ENCODE data around the gene WDR91.

Gene WDR91

GRCh38 chr7:135186841-135187253 lies 24.5 kb downstream of the WDR91 start:
- H3K36me3 Mint-ChIP-seq, result peaks cover 90 to 99% of the 10 kb centered on the region in 2 donors
- H3K4me1 Mint-ChIP-seq, result peaks cover 59 to 74% of the 10 kb centered on the region in 2 donors
- H3K9me3 Mint-ChIP-seq, result peaks cover 10 to 12% of the 10 kb centered on the region in 2 donors
- peak overlapping the region; percentile 76 to 85 for H3K4me3 Mint-ChIP-seq
- H3K27me3 Mint-ChIP-seq, result no peaks in the 10 kb centered on the region
- H3K27ac Mint-ChIP-seq, result peak overlapping the region; percentile 99
- peak; percentile 95 for DNase-seq
- peak; percentile 82 to 86 for ATAC-seq (replicated peaks)

GRCh38 chr7:135186261-135186540 lies 25.1 kb downstream of the WDR91 start:
- Mint-ChIP-seq H3K4me3 (peak overlapping the region in 1 of 2 donors; percentile 85), H3K27ac (peak overlapping the region; percentile 99), H3K27me3 (no peaks in the 10 kb centered on the region), H3K9me3 (peaks cover 10 to 17% of the 10 kb centered on the region in 2 donors), H3K36me3 (peaks cover 90 to 99% of the 10 kb centered on the region in 2 donors), H3K4me1 (peaks cover 61 to 70% of the 10 kb centered on the region in 2 donors)
- no peak for ATAC-seq (replicated peaks)
- no peak for DNase-seq

DNA sequence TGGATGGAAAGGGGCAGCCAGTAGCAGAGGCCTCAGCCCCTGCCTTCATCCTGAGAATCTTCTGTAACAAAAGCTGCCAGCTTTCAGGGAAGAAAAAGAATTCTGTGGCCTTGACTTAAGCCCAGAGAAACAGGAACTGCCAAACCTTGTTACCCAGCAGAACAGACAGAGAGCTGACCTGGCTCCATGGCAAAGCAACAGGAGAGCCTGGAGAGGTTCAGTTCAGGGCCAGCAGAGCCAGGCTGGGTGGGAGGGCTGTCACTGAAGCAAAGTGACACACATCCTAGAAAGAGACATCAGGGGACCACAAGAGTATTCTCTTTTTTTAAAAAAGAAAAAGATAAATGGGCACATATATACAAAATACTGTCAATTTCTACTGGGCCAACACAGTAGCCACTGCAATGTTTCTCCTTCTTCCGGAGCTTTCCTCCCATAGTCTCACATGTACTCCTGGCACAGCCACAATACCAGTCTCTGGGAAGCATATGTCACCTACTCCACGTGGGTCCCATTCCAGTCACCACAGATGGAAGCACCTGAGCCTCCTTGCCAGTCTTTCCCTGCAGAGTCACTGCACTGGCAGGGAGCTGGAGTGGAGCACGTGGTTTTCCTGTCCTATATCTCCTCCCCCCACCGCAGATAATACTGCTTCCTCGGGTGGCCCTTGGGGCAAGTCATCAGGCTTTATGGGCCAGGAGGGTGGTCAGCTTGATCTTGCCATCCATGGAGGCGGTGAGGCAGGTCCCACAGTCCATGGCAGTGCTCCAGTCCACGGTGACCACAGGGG lies 25.7 kb downstream of the WDR91 start:
- Mint-ChIP-seq H3K4me1 (peaks cover 58 to 65% of the 10 kb centered on the region in 2 donors), H3K36me3 (peaks cover 93 to 100% of the 10 kb centered on the region in 2 donors), H3K9me3 (peaks cover 10 to 19% of the 10 kb centered on the region in 2 donors), H3K27ac (peak overlapping the region; percentile 99), H3K27me3 (no peaks in the 10 kb centered on the region), H3K4me3 (peak overlapping the region in 1 of 2 donors; percentile 43)
- ATAC-seq (replicated peaks) (no peak), DNase-seq (no peak)

- peaks cover 49 to 52% of the 10 kb centered on the region in 2 donors for H3K4me1 Mint-ChIP-seq
- peaks cover 13 to 21% of the 10 kb centered on the region in 2 donors for H3K9me3 Mint-ChIP-seq
- H3K27me3 Mint-ChIP-seq, result no peaks in the 10 kb centered on the region
- no peak for DNase-seq
- ATAC-seq (replicated peaks), result no peak
- H3K27ac Mint-ChIP-seq, result peak overlapping the region; percentile 79
- H3K36me3 Mint-ChIP-seq, result peaks cover 91 to 99% of the 10 kb centered on the region in 2 donors
- peak overlapping the region in 1 of 2 donors; percentile 10 for H3K4me3 Mint-ChIP-seq
These were observed 27.0 kb downstream of the WDR91 start for GRCh38 chr7:135184254-135184841.

GRCh38 chr7:135183478-135183877 lies 27.8 kb downstream of the WDR91 start:
- Mint-ChIP-seq H3K4me3 (no peak overlapping the region), H3K27ac (peak overlapping the region; percentile 78), H3K4me1 (peaks cover 41 to 43% of the 10 kb centered on the region in 2 donors), H3K36me3 (peaks cover 88 to 99% of the 10 kb centered on the region in 2 donors), H3K27me3 (no peaks in the 10 kb centered on the region), H3K9me3 (peaks cover 13 to 21% of the 10 kb centered on the region in 2 donors)
- ATAC-seq (replicated peaks) (no peak), DNase-seq (no peak)

GRCh38 chr7:135181929-135182678 lies 29.2 kb downstream of the WDR91 start:
- Mint-ChIP-seq H3K4me1 (peaks cover 31 to 32% of the 10 kb centered on the region in 2 donors), H3K27me3 (no peaks in the 10 kb centered on the region), H3K36me3 (peaks cover 85 to 95% of the 10 kb centered on the region in 2 donors)

GRCh38 chr7:135181261-135181928 lies 29.9 kb downstream of the WDR91 start:
- DNase-seq (no peak), ATAC-seq (replicated peaks) (no peak)
- Mint-ChIP-seq H3K4me1 (peaks cover 27 to 28% of the 10 kb centered on the region in 2 donors), H3K36me3 (peaks cover 85 to 95% of the 10 kb centered on the region in 2 donors), H3K9me3 (peaks cover 13 to 19% of the 10 kb centered on the region in 2 donors), H3K27ac (peak overlapping the region; percentile 91), H3K4me3 (no peak overlapping the region), H3K27me3 (no peaks in the 10 kb centered on the region)

More at GRCh38 chr7:135181929-135182678, 29.2 kb downstream of the WDR91 start:
- Mint-ChIP-seq H3K9me3 (peaks cover 13 to 21% of the 10 kb centered on the region in 2 donors), H3K4me3 (no peak overlapping the region), H3K27ac (peak overlapping the region; percentile 91)
- ATAC-seq (replicated peaks), result no peak
- no peak for DNase-seq

GRCh38 chr7:135180122-135180521 lies 31.2 kb downstream of the WDR91 start:
- peaks cover 17 to 26% of the 10 kb centered on the region in 2 donors for H3K4me1 Mint-ChIP-seq
- peaks cover 83 to 93% of the 10 kb centered on the region in 2 donors for H3K36me3 Mint-ChIP-seq
- H3K27me3 Mint-ChIP-seq, result no peaks in the 10 kb centered on the region
- peaks cover 13 to 19% of the 10 kb centered on the region in 2 donors for H3K9me3 Mint-ChIP-seq
- no peak overlapping the region for H3K4me3 Mint-ChIP-seq
- DNase-seq, result peak; percentile 44
- H3K27ac Mint-ChIP-seq, result peak overlapping the region; percentile 82
- ATAC-seq (replicated peaks), result peak; percentile 85

- H3K27me3 Mint-ChIP-seq, result no peaks in the 10 kb centered on the region
- peaks cover 83 to 92% of the 10 kb centered on the region in 2 donors for H3K36me3 Mint-ChIP-seq
- H3K4me3 Mint-ChIP-seq, result no peak overlapping the region
- no peak overlapping the region for H3K27ac Mint-ChIP-seq
- H3K4me1 Mint-ChIP-seq, result peaks cover 10 to 28% of the 10 kb centered on the region in 2 donors
- H3K9me3 Mint-ChIP-seq, result peaks cover 13 to 19% of the 10 kb centered on the region in 2 donors
- ATAC-seq (replicated peaks), result no peak
- no peak for DNase-seq
These were observed 31.9 kb downstream of the WDR91 start for GRCh38 chr7:135179321-135179925.

GRCh38 chr7:135178364-135178763 lies 33.0 kb downstream of the WDR91 start:
- Mint-ChIP-seq H3K4me1 (peaks cover 12 to 23% of the 10 kb centered on the region in 2 donors), H3K27ac (no peak overlapping the region), H3K4me3 (no peak overlapping the region), H3K36me3 (peaks cover 77 to 88% of the 10 kb centered on the region in 2 donors), H3K27me3 (no peaks in the 10 kb centered on the region), H3K9me3 (peaks cover 9 to 14% of the 10 kb centered on the region in 2 donors)
- no peak for DNase-seq
- no peak for ATAC-seq (replicated peaks)

DNA sequence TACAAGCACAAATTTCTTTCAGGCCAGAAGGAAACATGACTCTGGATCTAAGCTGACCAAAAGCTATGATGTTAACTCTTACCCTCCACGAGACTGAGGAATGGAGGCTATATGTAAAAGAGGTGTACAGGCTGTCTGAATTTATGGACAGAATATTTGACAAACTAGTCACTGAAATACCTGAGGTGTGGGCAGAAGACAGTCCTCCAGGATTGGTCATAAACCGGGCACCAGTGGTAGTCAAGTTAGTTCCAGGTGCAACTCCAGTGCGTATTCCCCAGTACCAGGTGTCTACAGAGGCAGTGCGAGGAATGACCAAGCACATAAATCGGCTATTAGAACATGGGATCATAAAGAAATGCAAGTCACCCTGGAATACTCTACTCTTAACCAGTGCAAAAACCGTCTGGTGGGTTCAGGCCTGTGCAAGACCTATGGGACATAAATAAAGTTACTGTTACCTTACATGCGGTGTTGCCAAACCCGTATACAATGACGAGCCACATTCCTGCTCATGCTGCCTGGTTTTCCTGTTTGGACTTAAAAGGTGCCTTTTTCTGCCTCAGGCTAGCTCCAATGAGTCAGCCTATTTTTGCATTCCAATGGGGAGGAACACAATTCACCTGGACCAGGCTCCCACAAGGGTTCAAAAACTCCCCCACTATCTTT lies 34.2 kb downstream of the WDR91 start:
- no peak for ATAC-seq (replicated peaks)
- no peaks in the 10 kb centered on the region for H3K27me3 Mint-ChIP-seq
- no peak for DNase-seq
- H3K4me3 Mint-ChIP-seq, result no peak overlapping the region
- peak overlapping the region; percentile 4 for H3K27ac Mint-ChIP-seq
- H3K36me3 Mint-ChIP-seq, result peaks cover 72 to 84% of the 10 kb centered on the region in 2 donors
- peaks cover 19 to 22% of the 10 kb centered on the region in 2 donors for H3K4me1 Mint-ChIP-seq
- H3K9me3 Mint-ChIP-seq, result peaks cover 5 to 12% of the 10 kb centered on the region in 2 donors

- Mint-ChIP-seq H3K4me3 (no peak overlapping the region), H3K9me3 (peaks cover 6 to 8% of the 10 kb centered on the region in 2 donors), H3K36me3 (peaks cover 67 to 81% of the 10 kb centered on the region in 2 donors), H3K4me1 (peaks cover 27 to 31% of the 10 kb centered on the region in 2 donors), H3K27me3 (no peaks in the 10 kb centered on the region), H3K27ac (no peak overlapping the region)
- no peak for ATAC-seq (replicated peaks)
- no peak for DNase-seq
These were observed 35.4 kb downstream of the WDR91 start for GRCh38 chr7:135175931-135176330.

DNA sequence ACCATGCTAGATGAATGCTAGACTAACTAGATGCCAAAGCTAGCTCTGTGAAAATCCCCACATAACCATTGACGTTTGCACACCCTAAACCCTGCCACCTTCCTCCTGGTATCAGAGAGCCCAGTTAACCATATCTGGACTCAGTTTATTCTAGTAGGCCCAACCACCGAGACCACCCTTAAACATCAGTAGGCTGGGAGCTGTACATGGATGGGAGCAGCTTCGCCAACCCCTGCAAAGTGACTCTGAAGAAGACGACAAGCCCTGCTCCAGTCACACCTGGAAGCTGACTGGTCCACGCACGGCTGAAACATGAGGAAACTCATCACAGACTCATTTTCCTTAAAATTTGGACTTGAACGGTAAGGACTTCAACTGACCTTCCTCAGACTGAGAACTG lies 36.4 kb downstream of the WDR91 start:
- no peaks in the 10 kb centered on the region for H3K27me3 Mint-ChIP-seq
- H3K4me1 Mint-ChIP-seq, result peaks cover 27 to 35% of the 10 kb centered on the region in 2 donors
- peaks cover 4 to 5% of the 10 kb centered on the region in 2 donors for H3K9me3 Mint-ChIP-seq
- H3K36me3 Mint-ChIP-seq, result peaks cover 59 to 71% of the 10 kb centered on the region in 2 donors
- H3K4me3 Mint-ChIP-seq, result no peak overlapping the region
- ATAC-seq (replicated peaks) (no peak), DNase-seq (no peak)
- H3K27ac Mint-ChIP-seq, result peak overlapping the region; percentile 15

Data from stimulated activated naive B cell treated with anti-CD40 and anti-IgM and Interleukin-4, amounts not matched to agents 10 μg/mL and 1 μg/mL and 100 μg/mL, for 72 hours (primary cell).